Caco-2 (cell line): ENCODE measurements around the gene NANS. TPM values are rescaled to one million over a fixed set of nuclear protein-coding genes. Genes with fewer than 3 reads are reported as not detected.
"Not testable (repeated sequence)": the region's sequence is repeated elsewhere in the genome, so short reads cannot be mapped to it uniquely, and the experiment has no call there.

ENCODE experiments used
- BruUV-seq: library from RNA; stranded (reverse); fragments of 400-500 nt; replicated peaks from 2 replicates; lab custom pipeline; 2021; lab: Mats Ljungman, UMichigan
- CTCF ChIA-PET: fragments of 300-600 bp; sonication (Branson Sonifier 250); formaldehyde crosslinking; loops from one replicate; lab custom pipeline; 2022; ENCODE audit warnings: antibody characterized with exemption; lab: Charles Lee
- POLR2A ChIA-PET: fragments of 300-600 bp; sonication (Branson Sonifier 250); formaldehyde crosslinking; loops from one replicate; lab custom pipeline; 2022; ENCODE audit warnings: antibody characterized with exemption; lab: Charles Lee
- DNase-seq, 2 experiments: peaks; one replicate each; pipeline versions ENCODE4 v3.0.0 to v3.0.0-alpha.2; 2020 to 2022
- H3K27me3 ChIP-seq: replicated peaks from 2 replicates; pipeline ENCODE4 v1.6.0; 2011; ENCODE audit warnings: low read length; ENCODE audit not compliant: control insufficient read depth, insufficient read depth
- H3K36me3 ChIP-seq: 2 replicates; pipeline ENCODE4 v1.5.1; 2011; ENCODE audit warnings: low read length; ENCODE audit not compliant: control insufficient read depth, insufficient read depth
- H3K4me1 ChIP-seq: fragments of 250-450 bp; sonication (Bioruptor Pico); 2 replicates; pipeline ENCODE4 v1.5.1; 2020; ENCODE audit warnings: mild to moderate bottlenecking
- H3K4me3 ChIP-seq: 2 replicates; pipeline ENCODE4 v1.5.1; 2011; ENCODE audit warnings: low read depth, mild to moderate bottlenecking, control low read depth, low read length
- H3K9me3 ChIP-seq: fragments of 250-450 bp; sonication (Bioruptor Pico); 2 replicates; pipeline ENCODE4 v1.5.1; 2020; ENCODE audit warnings: mild to moderate bottlenecking, moderate library complexity
- H3K27ac Mint-ChIP-seq: one replicate; pipeline ENCODE4 v1.8.0; 2022; ENCODE audit warnings: mixed read lengths; ENCODE audit not compliant: unreplicated experiment
- H3K27me3 Mint-ChIP-seq: one replicate; pipeline ENCODE4 v1.8.0; 2022; ENCODE audit warnings: mixed read lengths; ENCODE audit not compliant: insufficient read depth, unreplicated experiment
- H3K36me3 Mint-ChIP-seq: one replicate; pipeline ENCODE4 v1.8.0; 2022; ENCODE audit warnings: mild to moderate bottlenecking, mixed read lengths; ENCODE audit not compliant: insufficient read depth, unreplicated experiment
- H3K4me1 Mint-ChIP-seq: one replicate; pipeline ENCODE4 v1.8.0; 2022; ENCODE audit warnings: low read depth, mixed read lengths; ENCODE audit not compliant: unreplicated experiment
- H3K4me3 Mint-ChIP-seq: one replicate; pipeline ENCODE4 v1.8.0; 2022; ENCODE audit warnings: mild to moderate bottlenecking, moderate library complexity, mixed read lengths; ENCODE audit not compliant: unreplicated experiment
- H3K9me3 Mint-ChIP-seq: one replicate; pipeline ENCODE4 v1.8.0; 2022; ENCODE audit warnings: mixed read lengths; ENCODE audit not compliant: unreplicated experiment
- intact Hi-C: fragments of 100-400 bp; cut with micrococcal nuclease; formaldehyde crosslinking; loops from one replicate; pipeline ENCODE4 v1.10.0; 2022; ENCODE audit not compliant: unreplicated experiment
- total RNA-seq: library from RNA; stranded (reverse); gene quantifications from 2 replicates; pipeline ENCODE4 v1.2.3, GENCODE V29; 2022
- TF ChIP-seq, protein P1 (sequence below), 2 experiments: fragments of 200-600 bp in 1 of 2; IDR thresholded peaks; 1 replicate in 1 of 2; 2 replicates in 1 of 2; pipeline versions ENCODE4 v1.5.1 to v1.8.0; 2011 to 2022; ENCODE audit warnings: antibody characterized with exemption in 1 of 2, control low read depth in 1 of 2, inconsistent platforms in 1 of 2, low read depth in 1 of 2, low read length in 1 of 2, mild to moderate bottlenecking in 1 of 2, moderate library complexity in 1 of 2; ENCODE audit not compliant: insufficient read depth in 1 of 2, severe bottlenecking in 1 of 2, unreplicated experiment in 1 of 2

The NANS gene
- total RNA-seq, 1 experiment from 2014 or later: 68.7 TPM

GRCh38 chr9:98075332-98075805 is 18.8 kb downstream of the NANS start:
- DNase-seq: no peak
- H3K27me3 ChIP-seq: no peaks in the 10 kb centered on the region
- H3K9me3 ChIP-seq: no peaks in the 10 kb centered on the region
- H3K9me3 Mint-ChIP-seq: no peaks in the 10 kb centered on the region
- POLR2A ChIA-PET: no interaction called here
- H3K36me3 Mint-ChIP-seq: peaks cover 30% of the 10 kb centered on the region
- H3K4me3 Mint-ChIP-seq: no peak overlapping the region
- no peak overlapping the region for H3K4me3 ChIP-seq
- H3K4me1 Mint-ChIP-seq: peaks cover 12% of the 10 kb centered on the region
- H3K27me3 Mint-ChIP-seq: no peaks in the 10 kb centered on the region
- intact Hi-C loops: loop anchor here (2.0 kb wide), 1 partner anchor 117 kb away; the partner anchor contains the start of gene CORO2A
- BruUV-seq: no TSS peak
- CTCF ChIA-PET: no interaction called here
- TF ChIP-seq, protein P1, sequence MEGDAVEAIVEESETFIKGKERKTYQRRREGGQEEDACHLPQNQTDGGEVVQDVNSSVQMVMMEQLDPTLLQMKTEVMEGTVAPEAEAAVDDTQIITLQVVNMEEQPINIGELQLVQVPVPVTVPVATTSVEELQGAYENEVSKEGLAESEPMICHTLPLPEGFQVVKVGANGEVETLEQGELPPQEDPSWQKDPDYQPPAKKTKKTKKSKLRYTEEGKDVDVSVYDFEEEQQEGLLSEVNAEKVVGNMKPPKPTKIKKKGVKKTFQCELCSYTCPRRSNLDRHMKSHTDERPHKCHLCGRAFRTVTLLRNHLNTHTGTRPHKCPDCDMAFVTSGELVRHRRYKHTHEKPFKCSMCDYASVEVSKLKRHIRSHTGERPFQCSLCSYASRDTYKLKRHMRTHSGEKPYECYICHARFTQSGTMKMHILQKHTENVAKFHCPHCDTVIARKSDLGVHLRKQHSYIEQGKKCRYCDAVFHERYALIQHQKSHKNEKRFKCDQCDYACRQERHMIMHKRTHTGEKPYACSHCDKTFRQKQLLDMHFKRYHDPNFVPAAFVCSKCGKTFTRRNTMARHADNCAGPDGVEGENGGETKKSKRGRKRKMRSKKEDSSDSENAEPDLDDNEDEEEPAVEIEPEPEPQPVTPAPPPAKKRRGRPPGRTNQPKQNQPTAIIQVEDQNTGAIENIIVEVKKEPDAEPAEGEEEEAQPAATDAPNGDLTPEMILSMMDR (IDR thresholded peaks at IDR 0.05; ENCODE audit: insufficient read depth in 1 of 2, low read depth in 1 of 2, low read length in 1 of 2, severe bottlenecking in 1 of 2, unreplicated experiment in 1 of 2): no peak
- peak overlapping the region; percentile 27 for H3K27ac Mint-ChIP-seq
- peaks cover 16% of the 10 kb centered on the region for H3K4me1 ChIP-seq
- no peaks in the 10 kb centered on the region for H3K36me3 ChIP-seq

DNA sequence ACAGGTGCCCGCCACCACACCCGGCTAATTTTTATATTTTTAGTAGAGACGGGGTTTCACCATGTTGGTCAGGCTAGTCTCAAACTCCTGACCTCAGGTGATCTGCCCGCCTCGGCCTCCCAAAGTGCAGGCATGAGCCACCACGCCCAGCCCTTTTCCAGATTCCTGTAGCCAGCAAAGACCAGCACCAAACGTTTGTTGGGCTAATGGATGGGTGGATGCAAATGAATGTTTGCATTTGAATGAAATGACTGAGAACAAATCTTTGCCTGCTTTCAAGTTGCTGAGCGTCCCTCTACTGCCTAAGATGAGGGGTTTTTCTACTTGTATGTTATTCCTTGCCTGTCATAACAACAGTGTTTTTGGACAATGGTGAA is 20.0 kb downstream of the NANS start:
- H3K36me3 ChIP-seq, H3K9me3 Mint-ChIP-seq, H3K27ac Mint-ChIP-seq, H3K4me3 ChIP-seq, BruUV-seq, H3K27me3 ChIP-seq, DNase-seq, POLR2A ChIA-PET, CTCF ChIA-PET, intact Hi-C loops, H3K9me3 ChIP-seq, H3K4me3 Mint-ChIP-seq, H3K27me3 Mint-ChIP-seq: not testable (repeated sequence)
- Mint-ChIP-seq H3K4me1 (peaks cover 12% of the 10 kb centered on the region), H3K36me3 (peaks cover 32% of the 10 kb centered on the region)
- H3K4me1 ChIP-seq: peaks cover 16% of the 10 kb centered on the region

- Mint-ChIP-seq H3K4me3 (no peak overlapping the region), H3K4me1 (peaks cover 12% of the 10 kb centered on the region), H3K36me3 (peaks cover 42% of the 10 kb centered on the region), H3K27ac (no peak overlapping the region), H3K27me3 (no peaks in the 10 kb centered on the region), H3K9me3 (no peaks in the 10 kb centered on the region)
- Histone ChIP-seq H3K27me3 (no peaks in the 10 kb centered on the region), H3K4me1 (peaks cover 3% of the 10 kb centered on the region; the same call in 1 of the 2 replicates), H3K4me3 (no peak overlapping the region), H3K9me3 (no peaks in the 10 kb centered on the region), H3K36me3 (peaks cover 6% of the 10 kb centered on the region; the same call in 1 of the 2 replicates)
- POLR2A ChIA-PET: no interaction called here
- intact Hi-C loops: loop anchor here (1.0 kb wide), 1 partner anchor 183 kb away; no protein-coding TSS in a partner anchor
- no TSS peak for BruUV-seq
- no peak for DNase-seq
- CTCF ChIA-PET: interaction anchor here (0.5 kb wide), 1 partner anchor 697 kb away, joined by 3 read pairs; no protein-coding TSS in a partner anchor
- TF ChIP-seq, protein P1 (IDR thresholded peaks at IDR 0.05; ENCODE audit: insufficient read depth in 1 of 2, low read depth in 1 of 2, low read length in 1 of 2, severe bottlenecking in 1 of 2, unreplicated experiment in 1 of 2): no peak
These were observed 22.4 kb downstream of the NANS start for GRCh38 chr9:98078895-98079294.
